NCI-H446 treated with DMSO at 0.1 percent for 48 hours (cell line): ENCODE data around the gene RNF113B.

Experiments used
- DNase-seq: peaks from one replicate; lab custom pipeline; 2025; lab: John Stamatoyannopoulos, UW

The RNF113B gene

DNA sequence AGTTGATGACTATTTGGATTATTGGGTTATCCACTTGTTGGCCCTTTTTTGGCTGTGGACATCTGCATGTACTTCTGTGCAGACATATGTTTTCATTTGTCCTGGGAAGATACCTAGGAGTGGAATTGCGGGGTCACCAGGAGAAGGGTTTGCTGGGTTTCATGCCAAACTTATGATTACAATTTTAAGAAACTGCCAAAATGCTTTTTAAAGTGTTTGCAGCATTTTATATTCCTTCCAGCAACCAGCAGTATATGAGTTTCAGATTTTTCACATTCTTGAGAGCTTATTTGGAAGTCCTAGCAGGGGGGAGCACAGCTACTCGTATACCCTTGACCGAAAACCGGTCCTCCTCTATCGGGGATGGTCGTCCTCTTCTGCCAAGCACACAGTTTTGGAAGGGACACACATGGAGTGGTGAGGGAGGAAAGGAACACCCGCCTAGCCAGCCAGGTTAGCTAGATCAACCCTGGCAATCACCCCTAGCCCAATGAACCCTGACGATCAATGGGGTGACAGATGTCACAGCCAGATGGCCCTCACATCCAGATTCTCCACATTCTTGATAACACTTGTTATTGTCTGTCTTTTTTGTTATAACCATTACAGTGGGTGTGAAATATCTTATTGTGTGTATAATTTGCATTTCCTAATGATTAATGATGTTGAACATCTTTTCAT lies 26.7 kb upstream of the RNF113B start:
- DNase-seq, result no peak

DNA sequence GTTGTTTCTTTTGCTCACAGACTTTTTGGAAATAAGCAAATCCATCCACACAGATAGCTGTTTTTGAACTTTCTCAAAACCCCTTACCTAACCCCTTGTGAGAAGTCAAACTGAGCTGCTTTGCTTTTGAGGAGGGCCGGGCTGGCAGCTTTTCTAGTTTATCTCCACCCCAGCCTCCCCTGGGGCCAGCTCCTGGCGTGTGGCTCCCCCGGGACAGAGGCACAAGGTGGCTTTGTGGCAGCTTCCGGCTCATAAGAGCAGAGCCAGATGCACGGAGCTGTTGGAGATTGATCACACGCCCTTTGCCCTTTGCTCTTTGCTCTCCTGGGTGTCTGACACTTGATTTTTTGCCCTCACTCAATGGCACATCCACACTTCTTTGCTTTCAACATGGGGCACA lies 24.9 kb upstream of the RNF113B start:
- no peak for DNase-seq

DNA sequence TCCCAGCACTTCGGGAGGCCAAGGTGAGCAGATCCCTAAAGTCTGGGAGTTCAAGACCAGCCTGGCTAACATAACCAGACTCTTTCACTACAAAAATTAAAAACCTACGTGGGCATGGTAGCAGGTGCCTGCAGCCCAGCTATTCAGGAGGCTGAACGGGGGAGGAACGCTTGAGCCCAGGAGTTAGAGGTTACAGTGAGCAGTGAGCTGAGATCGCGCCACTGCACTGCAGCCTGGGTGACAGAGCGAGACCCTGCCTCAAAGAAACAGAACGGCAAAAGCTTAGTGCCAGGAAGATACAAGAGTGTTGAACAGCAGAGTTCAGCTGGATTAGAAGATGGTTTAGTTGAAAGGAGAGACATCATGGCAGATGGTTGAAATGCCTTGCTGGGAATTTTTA lies 24.1 kb upstream of the RNF113B start:
- DNase-seq, result no peak

DNA sequence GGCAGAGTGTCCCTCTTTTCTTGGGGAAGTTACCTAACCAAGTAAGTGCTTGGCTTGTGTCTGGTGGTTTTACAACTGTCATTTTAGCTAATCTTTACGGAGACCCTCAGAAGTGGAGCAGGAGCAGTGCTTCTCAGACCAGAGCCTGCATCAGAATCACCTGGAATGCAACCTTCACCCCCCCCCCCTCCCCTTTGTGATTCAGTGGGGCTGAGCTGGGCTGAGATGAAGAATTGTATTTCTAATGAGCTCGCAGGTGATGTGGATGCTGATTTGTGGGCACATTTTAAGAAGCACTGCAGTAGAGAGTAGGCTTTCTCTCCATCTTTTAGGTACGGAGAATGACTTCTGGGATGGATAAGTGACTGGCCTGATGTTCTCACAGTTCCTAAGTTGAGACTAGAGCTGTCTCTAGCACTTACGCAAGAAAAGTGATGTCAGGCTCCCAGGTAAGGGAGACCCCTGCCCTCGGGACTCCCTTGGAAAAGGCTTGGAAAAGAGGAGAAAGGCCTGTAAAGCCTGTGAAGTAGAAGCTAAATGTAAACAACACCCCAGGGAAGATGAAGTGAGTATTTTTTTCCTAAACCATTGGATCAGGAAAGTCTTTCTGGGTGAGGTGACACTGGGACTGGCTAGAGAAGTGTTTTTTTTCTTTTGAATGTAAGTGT lies 23.3 kb upstream of the RNF113B start:
- no peak for DNase-seq

DNA sequence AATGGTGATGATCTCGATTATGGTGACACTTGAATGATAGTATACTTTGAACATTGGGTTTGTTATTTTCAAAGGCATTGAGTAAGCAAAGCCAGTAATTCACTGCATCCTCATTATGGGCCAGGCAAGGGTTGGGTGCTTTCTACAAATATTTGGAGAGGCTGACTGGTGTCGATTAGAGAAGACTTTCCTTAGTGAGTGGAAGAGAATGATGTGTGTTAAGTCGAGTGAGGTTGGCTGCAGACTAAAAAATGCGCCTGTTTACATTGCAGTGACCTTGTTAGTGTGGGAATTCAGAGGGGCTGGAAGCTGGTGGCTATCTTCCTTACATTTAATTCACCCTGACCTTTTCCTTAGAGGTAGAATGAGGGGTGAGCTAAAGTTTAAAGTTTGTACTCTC lies 22.4 kb upstream of the RNF113B start:
- no peak for DNase-seq

DNA sequence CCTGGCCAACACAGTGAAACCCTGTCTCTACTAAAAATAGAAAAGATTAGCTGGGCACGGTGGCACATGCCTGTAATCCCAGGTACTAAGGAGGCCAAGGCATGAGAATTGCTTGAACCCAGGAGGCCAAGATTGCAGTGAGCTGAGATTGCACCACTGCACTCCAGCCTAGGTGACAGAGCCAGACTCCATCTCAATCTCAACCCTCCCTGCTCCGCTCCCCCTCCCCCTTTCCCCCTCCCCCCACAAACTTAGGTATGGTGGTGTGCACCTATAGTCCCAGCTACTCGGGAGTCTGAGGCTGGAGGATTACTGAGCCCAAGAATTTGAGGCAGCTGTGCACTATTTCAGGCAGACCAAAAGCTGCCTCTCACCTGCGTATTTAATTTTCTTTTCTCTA lies 21.6 kb upstream of the RNF113B start:
- no peak for DNase-seq

DNA sequence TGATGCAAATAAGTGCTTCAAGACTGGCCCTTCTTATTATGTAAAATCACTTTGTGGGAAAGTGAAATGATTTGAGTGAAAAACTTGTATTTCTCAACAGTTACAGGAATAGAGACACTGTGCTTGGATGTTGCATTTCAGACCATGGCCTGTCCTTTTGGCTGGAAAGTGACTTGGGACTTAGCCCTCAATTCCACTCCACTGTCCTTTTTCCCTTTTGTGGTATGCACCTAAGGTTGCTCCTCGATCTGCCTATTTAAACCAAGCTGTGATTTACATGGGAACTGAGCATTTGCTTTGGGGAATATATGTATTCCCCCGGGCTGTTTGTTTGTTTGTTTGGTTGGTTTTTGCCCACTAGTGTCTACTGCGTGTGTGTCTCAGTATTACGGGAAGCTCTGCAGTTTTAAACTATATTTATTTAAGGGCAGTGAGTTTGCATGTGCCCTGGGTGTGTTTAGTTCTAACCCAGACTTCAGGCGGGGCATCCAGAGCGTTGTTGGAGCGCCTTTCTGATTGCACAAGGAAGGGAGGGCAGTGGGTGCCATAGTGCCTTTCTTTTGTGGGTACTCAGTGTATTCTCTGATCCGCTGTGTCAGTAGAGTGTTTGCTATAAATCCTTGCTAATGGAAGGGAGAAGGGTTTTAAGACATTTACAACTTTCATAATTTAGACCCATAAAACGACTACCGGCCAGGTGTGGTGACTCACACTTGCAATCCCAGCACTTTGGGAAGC lies 18.2 kb upstream of the RNF113B start:
- DNase-seq, result no peak

DNA sequence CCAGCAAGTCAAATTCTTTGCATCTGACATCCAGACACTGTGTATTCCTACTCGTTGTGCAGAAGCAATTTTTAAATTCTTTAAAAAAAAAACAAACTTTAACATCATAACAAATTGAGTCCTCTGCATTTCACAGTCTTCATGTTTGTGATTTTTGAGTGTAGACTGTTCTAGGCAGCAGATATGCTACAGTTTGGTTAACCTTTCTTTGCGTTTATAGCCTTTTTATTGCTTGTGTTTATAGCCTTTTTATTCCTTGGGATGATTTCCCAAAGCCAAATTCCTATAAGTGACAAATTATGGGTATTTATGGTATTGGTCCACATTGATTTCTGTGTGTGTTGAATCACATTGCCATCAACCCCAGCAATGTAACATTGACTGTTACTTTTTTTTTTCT lies 14.9 kb upstream of the RNF113B start:
- no peak for DNase-seq

DNA sequence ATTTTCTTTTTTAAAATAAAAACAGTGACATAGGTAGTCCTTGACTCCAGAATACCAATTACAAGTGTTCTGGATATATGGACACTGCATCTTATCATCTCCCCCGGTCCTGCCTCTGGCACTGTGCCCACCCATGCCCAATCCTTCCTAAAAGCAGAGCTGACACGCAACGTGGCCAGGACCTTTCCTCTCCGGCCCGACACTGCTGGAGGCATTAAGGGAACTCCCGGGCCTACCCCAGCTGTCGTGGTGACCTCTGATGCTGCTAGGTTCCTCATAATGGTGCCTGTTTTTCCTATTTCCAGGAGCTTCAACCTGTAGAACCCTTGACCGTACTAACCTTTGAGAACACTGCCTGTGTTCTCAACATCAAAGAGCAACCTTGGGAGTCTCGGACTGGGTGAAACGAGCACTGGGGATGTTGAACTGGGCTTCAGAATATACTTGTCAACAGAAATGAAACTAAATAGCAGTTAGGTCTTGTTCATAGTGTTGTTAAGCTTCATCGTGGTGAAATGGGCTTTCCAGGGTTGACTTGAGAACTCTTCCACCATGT lies 13.9 kb upstream of the RNF113B start:
- no peak for DNase-seq

DNA sequence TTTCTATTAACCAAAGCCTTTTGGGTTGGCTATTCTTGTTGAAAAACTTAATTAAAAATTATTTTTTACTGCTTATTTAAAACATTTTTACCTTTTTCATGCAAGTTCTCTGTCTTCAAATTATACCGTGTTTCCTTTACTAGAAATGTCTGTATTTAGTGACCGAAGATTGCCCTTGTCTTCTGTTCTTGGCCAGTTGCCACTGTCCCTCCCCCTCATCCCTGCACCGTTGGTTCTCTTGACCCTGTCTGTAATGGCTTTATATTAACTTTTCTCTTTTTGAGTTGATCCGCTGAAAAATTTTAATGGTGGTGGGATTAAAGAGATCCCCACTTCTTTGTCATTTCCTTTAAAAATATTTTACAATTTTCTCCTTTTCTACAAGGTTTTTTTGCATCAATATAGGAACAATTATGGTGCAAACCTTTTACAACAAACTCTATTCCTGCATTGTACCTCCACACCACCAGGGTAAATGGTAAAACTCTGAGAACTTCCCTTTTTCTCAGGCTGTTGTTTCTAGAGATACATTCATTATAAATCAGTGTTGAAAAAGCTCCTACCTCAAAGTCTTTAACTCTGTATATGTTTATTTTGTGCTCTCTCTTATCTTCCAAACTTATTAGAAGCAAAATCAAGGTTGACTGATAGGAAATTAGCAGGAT lies 12.9 kb upstream of the RNF113B start:
- DNase-seq, result no peak

DNA sequence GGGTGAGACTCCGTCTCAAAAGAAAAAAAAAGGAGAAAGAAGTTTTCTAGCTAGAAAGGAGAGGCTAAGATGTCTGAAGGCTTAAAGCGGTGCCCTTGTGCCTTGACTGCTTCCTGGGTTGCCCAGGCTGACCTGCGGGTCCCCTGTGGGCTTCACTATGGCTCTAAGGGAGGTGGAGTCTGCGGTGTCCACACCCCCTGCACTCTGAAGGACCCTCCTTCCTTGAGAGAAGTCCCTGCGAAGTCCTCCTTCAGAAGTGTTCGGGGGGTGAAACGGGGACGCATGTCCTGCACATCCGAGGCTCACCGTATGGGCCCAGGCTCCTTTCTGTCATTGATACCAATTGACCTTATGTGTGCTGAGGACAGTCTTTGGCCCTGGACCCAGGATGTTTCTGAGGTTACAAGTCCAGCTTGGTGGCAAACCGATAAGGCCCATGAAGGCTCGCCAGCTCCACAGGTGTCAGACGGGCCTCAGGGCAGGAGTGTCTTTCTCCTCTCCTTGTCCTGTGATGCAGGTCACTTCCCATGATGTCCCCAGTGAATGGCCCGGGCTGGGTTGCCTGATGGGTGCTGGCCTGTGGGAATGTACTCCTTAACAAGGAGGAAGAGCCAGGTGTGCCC lies 11.6 kb upstream of the RNF113B start:
- DNase-seq, result no peak

DNA sequence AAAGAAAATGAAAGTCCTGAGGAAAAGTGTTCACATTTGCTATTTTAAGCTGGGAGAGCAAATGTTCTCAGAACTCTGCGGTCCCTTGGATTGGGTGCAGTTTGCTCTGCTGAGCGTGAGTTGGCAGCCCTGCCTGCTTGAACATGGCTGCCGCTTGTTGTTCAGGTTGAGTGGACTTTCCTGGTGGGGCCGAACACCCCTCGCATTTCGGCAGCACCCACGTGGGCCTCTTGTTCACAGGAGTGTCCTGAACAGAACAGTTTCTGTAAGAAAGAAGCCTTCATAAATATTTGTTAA lies 10.8 kb upstream of the RNF113B start:
- DNase-seq, result no peak

DNA sequence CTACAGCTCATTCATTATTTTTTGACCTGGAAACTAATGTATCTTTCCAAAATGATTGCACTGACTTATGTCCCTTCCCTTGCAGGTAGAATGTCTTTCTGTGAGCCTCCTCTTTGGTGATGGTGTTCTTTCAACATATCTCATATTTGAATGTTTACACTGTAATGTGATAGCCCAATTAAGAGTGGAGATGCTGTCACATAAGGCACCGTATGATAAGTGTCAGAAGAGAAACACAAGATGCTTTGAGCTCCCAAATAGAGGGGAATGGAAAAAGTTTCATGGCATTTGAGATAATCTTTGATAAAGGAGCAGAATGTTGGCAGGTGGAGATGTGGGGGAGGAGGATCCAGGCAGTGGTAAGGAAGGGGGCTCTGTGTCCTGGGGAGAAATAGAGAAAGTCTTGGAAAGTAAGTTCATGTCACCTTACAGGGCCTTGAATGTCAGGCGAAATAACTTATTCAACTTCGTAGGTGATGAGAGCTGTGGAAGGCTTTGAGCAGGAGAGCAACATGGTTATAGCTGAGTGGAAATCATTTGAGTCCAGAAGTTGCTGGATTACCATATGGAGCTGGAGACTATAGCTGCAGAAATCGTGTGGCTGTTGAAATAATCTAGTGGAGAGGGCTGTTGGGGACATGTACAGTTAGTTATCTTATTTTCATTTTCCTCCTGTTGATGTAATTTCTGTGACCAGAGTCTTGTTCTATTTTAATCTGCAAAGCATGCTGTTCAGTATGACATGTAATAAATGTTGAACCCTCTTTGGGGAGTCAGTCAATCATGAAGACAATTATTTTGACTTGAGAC lies 10.3 kb upstream of the RNF113B start:
- no peak for DNase-seq

DNA sequence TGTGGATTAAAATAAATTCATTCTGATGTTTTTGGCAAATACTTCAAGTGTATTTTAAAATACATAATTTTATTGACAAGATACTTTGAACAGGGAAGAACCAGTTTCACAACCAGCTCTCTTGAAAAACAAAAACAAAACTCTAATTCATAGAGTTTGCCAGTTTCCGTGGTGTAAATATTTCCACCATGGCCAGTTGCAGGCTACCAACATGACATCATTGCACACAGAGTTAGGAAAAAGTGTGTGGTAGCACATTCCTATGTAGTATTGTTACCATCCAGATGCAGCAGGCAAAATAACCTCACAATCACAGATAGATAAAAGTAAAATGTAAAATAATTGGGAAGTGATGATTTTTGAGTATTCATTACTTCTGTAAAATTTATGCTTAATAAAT lies 7.7 kb upstream of the RNF113B start:
- DNase-seq, result no peak

DNA sequence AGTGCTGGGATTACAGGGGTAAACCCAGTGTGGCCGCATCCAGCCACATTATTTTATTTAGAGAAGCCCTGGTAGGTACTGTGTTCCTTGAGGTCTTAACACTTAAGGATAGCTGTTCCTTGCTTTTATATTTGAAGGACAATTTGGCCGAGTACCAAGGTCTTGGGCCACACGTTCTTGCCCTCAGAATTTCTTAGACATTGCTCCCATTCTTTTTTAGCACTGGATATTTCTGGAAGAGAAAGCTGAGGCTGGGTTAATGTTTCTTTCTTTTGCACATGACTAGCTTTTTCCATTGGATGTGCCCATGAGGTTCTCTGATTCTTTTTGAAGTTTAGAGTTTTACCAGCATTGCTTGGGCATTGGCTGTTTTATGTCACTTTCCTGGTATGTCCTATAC lies 5.5 kb upstream of the RNF113B start:
- DNase-seq, result no peak

DNA sequence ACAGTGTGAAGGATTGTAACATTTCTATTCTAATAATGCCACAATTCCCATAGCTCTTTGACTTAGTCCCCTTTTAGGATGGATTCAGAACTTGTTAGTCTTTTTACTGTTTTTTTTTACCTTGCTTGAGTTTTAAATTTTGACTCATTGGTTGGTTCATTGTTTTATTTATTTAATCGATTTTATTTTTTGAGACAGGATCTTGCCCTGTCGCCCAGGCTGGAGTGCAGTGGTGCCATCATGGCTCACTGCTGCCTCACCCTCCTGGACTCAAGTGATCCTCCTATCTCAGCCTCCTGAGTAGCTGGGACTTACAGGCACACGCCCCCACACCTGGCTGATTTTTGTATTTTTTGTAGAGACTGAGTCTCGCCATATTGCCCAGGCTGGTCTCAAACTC lies 5.1 kb upstream of the RNF113B start:
- DNase-seq, result no peak

DNA sequence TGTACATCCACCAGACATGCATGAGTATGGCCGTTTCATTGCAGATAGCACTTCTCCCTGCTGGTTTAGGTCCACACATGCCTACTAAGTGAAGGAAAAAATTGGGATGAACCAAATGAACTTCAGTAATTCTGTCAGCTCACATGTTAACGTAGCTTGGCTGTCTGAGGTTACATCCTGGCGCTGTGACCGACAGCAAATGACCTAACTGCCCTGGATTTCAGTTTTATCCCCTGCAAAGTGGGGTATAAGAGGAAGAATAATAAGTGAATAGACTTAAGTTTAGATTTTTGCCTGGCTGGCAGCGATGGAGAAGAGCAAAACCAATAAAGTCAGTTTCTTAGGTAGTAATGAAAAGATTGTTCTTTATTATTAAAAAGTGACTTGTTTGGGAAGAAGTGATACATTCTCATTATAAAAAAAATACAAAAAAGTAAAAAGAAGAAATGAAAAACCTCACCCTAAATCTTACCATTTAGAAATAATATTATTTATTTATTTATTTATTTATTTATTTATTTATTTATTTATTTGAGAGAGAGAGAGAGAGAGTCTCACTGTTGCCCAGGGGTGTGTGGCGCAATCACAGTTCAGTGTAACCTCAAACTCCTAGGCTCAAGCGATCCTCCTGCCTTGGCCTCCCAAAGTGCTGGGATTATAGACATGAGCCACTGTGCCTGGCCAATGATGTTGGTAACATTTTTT lies 4.2 kb upstream of the RNF113B start:
- DNase-seq, result no peak

DNA sequence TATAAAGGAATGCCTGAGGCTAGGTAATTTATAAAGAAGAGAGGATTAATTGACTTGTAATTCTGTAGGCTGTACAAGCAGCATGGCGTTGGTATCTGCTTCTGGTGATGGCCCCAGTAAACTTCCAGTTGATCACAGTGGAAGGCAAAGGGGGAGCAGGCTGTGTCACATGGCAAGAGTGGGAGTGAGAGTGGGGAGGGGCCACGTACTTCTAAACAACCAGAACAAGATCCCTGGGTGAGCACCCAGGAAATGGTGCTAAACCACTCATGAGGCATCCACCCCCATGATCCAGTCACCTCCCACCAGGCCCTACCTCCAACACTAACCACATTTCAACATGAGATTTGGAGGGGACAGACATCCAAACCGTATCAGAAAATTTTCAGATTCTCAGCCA lies 3.0 kb upstream of the RNF113B start:
- DNase-seq, result no peak

DNA sequence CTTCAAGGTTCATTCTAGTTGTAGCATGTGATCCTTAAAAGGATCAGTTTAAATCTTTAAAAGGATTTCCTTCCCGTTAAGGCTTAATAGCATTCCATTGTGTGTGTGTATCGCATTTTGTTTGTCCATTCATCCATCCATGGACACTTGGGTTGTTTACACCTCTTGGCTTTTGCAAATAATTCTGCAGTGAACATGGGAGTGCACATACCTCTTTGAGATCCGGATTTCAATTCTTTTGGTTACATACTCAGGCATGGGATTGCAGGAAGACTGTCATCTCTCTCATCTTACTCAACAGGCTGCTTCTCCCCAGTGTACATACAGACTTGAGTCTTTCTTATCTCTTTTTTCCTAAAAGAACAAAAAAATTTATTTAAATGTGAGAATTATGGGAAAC lies 1.2 kb downstream of the RNF113B start:
- no peak for DNase-seq

DNA sequence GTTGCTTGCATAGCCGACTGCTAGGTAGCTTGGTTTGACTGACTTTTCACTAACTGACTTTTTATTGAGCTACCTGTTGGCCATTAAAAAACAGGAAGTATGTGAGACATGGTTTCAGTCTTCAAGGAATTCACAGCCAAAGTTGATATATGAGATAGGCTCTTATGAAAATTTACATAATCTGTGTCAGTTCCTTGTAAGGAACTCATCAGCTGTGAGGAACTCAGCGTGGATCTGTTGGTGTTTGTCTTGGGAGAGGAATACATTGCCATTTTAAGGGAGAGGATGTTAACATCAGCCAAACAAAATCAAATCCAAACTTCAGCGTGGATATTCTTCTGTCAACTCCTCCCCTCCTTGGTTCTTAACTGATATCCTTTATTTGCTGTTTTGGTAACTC lies 2.0 kb downstream of the RNF113B start:
- no peak for DNase-seq

DNA sequence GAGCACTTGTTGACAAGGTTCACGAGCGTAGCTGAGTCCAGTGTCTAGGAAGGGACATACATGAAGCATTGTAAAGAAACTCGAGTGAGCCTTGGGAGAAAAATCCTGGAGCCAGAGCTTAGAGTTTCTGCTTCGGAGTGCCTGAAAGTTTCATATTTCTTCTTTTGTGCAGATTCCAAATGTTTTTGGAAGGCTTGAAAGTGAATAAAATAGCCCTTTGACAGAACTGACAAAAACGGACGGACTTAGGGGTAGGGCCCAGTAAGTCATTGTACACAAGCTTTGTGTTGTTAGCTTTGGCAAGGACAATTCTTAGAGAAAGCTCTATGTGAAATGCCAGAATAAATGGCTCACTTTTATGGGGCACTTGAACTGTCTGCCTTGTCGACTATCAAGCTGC lies 2.8 kb downstream of the RNF113B start:
- no peak for DNase-seq
